NCI-H2107 (cell line): Measurements from ENCODE around the gene GAD2.

ENCODE experiments used
- DNase-seq: peaks from one replicate; lab custom pipeline; 2025; lab: John Stamatoyannopoulos, UW

The GAD2 gene

GRCh38 chr10:26222563-26222962, 6.0 kb downstream of the GAD2 start:
- DNase-seq, result no peak

GRCh38 chr10:26225322-26225721, 8.7 kb downstream of the GAD2 start:
- DNase-seq, result no peak

- DNase-seq, result no peak
Measured at GRCh38 chr10:26227786-26228185, 11.2 kb downstream of the GAD2 start.

- no peak for DNase-seq
Measured at GRCh38 chr10:26232174-26232573, 15.6 kb downstream of the GAD2 start.

- DNase-seq, result no peak
Measured at GRCh38 chr10:26235761-26236160, 19.2 kb downstream of the GAD2 start.

GRCh38 chr10:26238378-26238777, 21.8 kb downstream of the GAD2 start:
- no peak for DNase-seq

- peak; percentile 19 for DNase-seq
Measured at GRCh38 chr10:26242706-26243350, 26.3 kb downstream of the GAD2 start.

GRCh38 chr10:26243351-26243720, 26.8 kb downstream of the GAD2 start:
- no peak for DNase-seq

GRCh38 chr10:26249681-26250080, 33.1 kb downstream of the GAD2 start:
- DNase-seq, result no peak

GRCh38 chr10:26251925-26252324, 35.4 kb downstream of the GAD2 start:
- no peak for DNase-seq

- DNase-seq, result no peak
Measured at GRCh38 chr10:26254616-26255015, 38.0 kb downstream of the GAD2 start.

GRCh38 chr10:26259341-26259740, 42.8 kb downstream of the GAD2 start:
- no peak for DNase-seq

GRCh38 chr10:26269754-26270153, 53.2 kb downstream of the GAD2 start:
- DNase-seq, result peak; percentile 18

GRCh38 chr10:26274391-26274790, 57.8 kb downstream of the GAD2 start:
- no peak for DNase-seq

- DNase-seq, result no peak
Measured at GRCh38 chr10:26278295-26278694, 61.7 kb downstream of the GAD2 start.

- DNase-seq, result no peak
Measured at GRCh38 chr10:26290236-26290635, 73.7 kb downstream of the GAD2 start.

GRCh38 chr10:26291721-26292480, 75.3 kb downstream of the GAD2 start:
- DNase-seq, result no peak

- DNase-seq, result no peak
Measured at GRCh38 chr10:26296360-26296759, 79.8 kb downstream of the GAD2 start.

- DNase-seq, result no peak
Measured at GRCh38 chr10:26300001-26300400, 83.4 kb downstream of the GAD2 start.

GRCh38 chr10:26303366-26303765, 86.8 kb downstream of the GAD2 start:
- DNase-seq, result no peak

GRCh38 chr10:26310361-26310760, 93.8 kb downstream of the GAD2 start:
- DNase-seq, result no peak

GRCh38 chr10:26311383-26311940, 94.9 kb downstream of the GAD2 start:
- DNase-seq, result no peak

GRCh38 chr10:26314265-26315013, 97.9 kb downstream of the GAD2 start:
- no peak for DNase-seq
